PC-9 (cell line): ENCODE measurements around the gene CMTM8.

Experiments used
- CTCF ChIP-seq: fragments of 200-600 bp; sonication (generic); conservative IDR thresholded peaks from 2 replicates; pipeline ENCODE4 v1.6.1; 2017; ENCODE audit warnings: mixed run types, antibody characterized with exemption, mild to moderate bottlenecking, moderate library complexity
- EZH2 ChIP-seq: fragments of 200-600 bp; sonication (generic); IDR thresholded peaks from 2 replicates; pipeline ENCODE4 v1.8.0; 2017; ENCODE audit warnings: antibody characterized with exemption, low read depth

DNA sequence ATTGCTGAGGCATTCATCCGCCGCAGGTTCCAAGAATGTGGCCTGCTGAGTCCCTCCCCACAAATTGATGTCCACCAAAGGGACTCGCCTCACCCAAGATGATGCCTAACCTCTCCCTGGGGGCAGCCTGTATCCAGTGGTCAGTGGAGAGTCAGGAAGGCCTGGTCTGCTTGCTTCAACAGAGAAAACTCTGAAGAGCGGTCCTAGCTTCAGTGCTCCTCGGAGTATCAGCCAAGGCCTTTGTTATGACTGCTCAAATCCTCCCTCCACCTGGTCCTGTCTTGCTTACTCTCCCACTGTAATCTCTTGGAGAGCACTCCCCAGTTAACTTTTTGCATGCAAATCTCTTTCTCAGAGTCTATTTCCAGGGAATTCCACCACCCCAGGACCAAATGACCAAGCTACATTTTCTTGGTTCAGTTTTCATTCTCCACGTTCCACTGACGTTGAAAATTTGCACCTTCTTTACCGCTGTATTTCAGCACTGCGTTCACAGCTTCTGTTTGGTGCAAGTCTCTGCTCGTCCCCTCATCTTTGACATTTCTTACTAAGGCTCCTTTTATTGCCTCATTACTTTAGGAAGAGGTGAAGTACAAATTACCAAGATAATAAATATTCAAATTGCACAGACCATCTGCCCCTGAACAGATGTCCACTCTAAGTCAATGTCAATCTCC, 175.5 kb downstream of the CMTM8 start:
- TF ChIP-seq CTCF (no peak), EZH2 (no peak)
